GM15510 (cell line): ENCODE results near the gene OSBPL10.

Experiments
- POLR2A ChIP-seq: IDR thresholded peaks from 3 replicates; pipeline ENCODE4 v1.6.1; 2011; ENCODE audit warnings: borderline replicate concordance; ENCODE audit not compliant: insufficient read length; ENCODE audit errors: extremely low read depth

The OSBPL10 gene

GRCh38 chr3:31648286-31648968, 332.6 kb downstream of the OSBPL10 start:
- no peak for TF ChIP-seq POLR2A

- TF ChIP-seq POLR2A, result no peak
Measured at GRCh38 chr3:31645256-31645655, 335.8 kb downstream of the OSBPL10 start.

- no peak for TF ChIP-seq POLR2A
Measured at GRCh38 chr3:31639828-31640227, 341.2 kb downstream of the OSBPL10 start.

- no peak for TF ChIP-seq POLR2A
Measured at GRCh38 chr3:31636694-31637442, 344.2 kb downstream of the OSBPL10 start.

- TF ChIP-seq POLR2A, result no peak
Measured at GRCh38 chr3:31636049-31636448, 345.0 kb downstream of the OSBPL10 start.

GRCh38 chr3:31635545-31635944, 345.5 kb downstream of the OSBPL10 start:
- TF ChIP-seq POLR2A, result no peak

- TF ChIP-seq POLR2A, result no peak
Measured at GRCh38 chr3:31634476-31634875, 346.6 kb downstream of the OSBPL10 start.

GRCh38 chr3:31629054-31629453, 352.0 kb downstream of the OSBPL10 start:
- TF ChIP-seq POLR2A, result no peak

- TF ChIP-seq POLR2A, result no peak
Measured at GRCh38 chr3:31625358-31625757, 355.7 kb downstream of the OSBPL10 start.

GRCh38 chr3:31624083-31624709, 356.9 kb downstream of the OSBPL10 start:
- no peak for TF ChIP-seq POLR2A

GRCh38 chr3:31622636-31623288, 358.3 kb downstream of the OSBPL10 start:
- TF ChIP-seq POLR2A, result no peak

GRCh38 chr3:31621314-31621713, 359.7 kb downstream of the OSBPL10 start:
- no peak for TF ChIP-seq POLR2A

- TF ChIP-seq POLR2A, result no peak
Measured at GRCh38 chr3:31620656-31621055, 360.4 kb downstream of the OSBPL10 start.

GRCh38 chr3:31616711-31617110, 364.4 kb downstream of the OSBPL10 start:
- TF ChIP-seq POLR2A, result no peak
